GM18511 (cell line): ENCODE results near the gene CABS1.

Source experiments
- ATAC-seq: cut with Tn5 transposase; IDR thresholded peaks from one replicate; pipeline ENCODE4 v1.9.1; 2021; ENCODE audit warnings: mild to moderate bottlenecking, moderate library complexity; ENCODE audit not compliant: unreplicated experiment

CABS1 gene

DNA sequence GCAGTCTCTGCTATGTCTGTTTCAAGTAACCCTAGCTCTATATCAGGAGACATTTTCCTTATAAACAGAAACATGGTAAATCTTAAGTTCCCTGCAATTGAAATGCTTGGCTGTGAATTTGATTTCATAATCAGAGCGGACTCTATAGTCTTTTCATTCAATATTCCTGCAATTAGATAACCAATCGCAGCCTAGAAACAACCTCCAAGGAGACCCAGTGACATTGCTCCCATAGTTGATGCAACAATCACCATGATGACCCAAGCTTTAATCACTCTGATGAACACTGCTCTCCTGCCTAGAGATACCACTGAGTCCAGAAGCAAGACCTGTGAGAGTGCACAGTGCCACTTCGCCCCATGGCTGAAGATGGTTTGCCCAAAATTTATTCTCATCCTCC is at the start of gene CABS1:
Gene CABS1 (plus strand): TSS at position 301 of the 400 bp plus-strand sequence. CDS start 59 bp downstream, at position 360.
- ATAC-seq: no peak

DNA sequence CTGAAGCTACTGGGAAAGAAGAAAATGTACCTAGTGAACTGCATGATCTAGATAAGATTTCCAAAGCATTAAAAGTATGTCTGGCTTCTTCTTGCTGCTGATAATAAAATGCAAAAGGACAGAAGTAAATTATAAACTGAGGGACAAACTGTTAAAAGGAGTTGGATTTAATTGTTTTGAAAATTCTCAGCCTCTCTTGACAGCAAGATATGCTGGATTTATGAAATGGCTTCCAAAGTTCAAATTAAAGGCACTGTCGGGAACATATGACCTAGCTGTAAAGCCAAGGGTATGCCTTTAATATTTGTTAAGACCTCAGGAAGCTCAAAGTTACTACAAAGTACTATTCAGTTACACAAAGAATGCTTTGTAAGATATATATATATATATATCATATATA is 46.1 kb upstream of the CABS1 start:
- no peak for ATAC-seq

DNA sequence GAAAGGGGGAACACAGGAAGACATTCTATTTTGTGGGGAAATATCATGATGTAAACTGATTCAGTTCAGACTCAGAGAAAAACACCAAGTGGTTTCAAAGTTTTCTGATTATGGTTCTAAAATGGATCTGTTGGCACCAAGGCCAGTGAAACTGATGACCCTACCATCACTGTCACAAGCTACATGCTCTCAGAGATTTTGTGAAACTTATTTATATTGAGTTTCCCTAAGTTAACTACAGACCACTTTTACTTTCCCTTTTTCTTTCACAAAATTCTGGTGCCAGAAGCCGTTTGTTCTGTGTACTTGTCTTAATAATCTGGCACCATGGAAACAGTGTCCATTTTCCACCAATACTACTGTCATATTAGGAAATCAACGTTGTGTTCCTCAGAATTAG is 43.4 kb upstream of the CABS1 start:
- ATAC-seq: no peak

DNA sequence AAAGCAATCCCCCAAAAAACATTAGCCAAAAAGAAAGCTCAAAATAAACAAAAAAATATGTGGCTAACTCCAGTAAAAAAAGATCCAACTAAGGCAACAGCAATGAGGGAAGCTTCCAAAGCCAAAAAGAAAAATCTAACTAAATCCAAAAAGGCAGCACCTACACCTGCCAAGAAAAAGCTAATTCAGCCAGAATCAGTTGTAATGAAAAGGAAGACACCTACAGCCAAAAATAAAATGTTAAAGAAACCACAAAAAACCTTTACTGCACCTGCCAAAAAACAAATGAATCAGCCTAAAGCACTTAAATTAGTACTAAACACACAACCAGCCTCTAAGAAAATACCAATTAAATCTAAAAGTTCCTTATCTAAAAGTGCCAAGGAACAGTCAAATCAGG is 37.2 kb upstream of the CABS1 start:
- no peak for ATAC-seq

GRCh38 chr4:70298051-70298450 is 36.7 kb upstream of the CABS1 start:
- no peak for ATAC-seq

GRCh38 chr4:70299643-70300042 is 35.1 kb upstream of the CABS1 start:
- no peak for ATAC-seq

GRCh38 chr4:70300215-70300614 is 34.6 kb upstream of the CABS1 start:
- ATAC-seq: no peak

- ATAC-seq: no peak
These were observed 31.7 kb upstream of the CABS1 start for GRCh38 chr4:70303090-70303489.

DNA sequence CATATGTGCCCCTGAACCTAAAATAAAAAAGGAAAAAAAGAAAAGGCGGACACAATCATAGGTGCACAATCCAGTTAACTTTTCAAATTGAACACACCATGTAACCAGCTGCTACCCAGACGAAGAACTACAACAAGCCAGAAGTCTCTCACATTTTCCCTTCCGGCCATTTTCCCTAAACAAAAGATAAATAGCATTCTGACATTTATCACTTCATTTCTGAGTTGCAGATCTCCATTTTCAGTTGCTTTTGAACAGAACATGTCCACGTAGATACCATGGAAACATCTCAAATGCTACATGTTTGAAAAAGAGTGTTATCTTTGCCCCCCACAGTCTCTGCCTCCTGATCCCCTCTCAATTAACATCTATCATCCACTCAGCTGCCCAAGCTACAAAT is 29.2 kb upstream of the CABS1 start:
- ATAC-seq: no peak

- no peak for ATAC-seq
These were observed 28.7 kb upstream of the CABS1 start for GRCh38 chr4:70306076-70306475.

- ATAC-seq: no peak
These were observed 21.0 kb upstream of the CABS1 start for GRCh38 chr4:70313736-70314135.

DNA sequence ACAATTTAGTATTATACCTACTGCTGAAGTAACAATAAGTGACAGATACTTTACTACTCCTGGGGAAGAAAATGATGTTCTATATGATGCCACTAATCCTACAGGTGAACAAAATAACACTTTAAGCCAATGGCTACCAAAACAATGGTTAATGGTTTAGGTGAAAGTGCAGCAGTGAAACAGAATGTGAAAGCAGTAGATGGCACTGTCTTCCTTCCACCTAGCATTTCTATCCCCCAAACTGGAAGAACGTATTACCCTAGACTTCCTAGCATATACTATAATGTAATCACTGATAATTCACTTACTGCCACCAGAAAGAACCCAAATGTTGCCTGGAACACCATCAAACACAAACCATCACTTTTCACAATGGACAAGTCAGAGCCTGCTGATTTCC is 18.9 kb upstream of the CABS1 start:
- ATAC-seq: peak; percentile 71

- ATAC-seq: no peak
These were observed 8.7 kb upstream of the CABS1 start for GRCh38 chr4:70326052-70326451.

DNA sequence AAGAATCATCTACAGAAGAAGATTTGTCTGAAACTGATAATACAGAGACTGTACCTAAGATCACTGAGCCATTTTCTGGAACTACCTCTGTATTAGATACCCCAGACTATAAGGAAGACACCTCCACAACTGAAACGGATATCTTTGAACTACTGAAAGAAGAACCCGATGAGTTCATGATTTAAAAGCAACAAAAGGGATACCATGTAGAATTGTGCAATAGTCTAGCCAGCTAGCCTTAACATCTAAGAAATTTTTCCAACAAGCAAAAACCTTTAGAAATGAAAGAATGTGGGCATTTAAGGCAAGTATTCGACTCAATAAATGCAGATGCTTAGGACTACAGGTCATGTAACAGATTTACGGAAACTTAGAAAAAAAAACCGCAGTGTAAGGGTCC is 1.3 kb downstream of the CABS1 start:
- no peak for ATAC-seq

DNA sequence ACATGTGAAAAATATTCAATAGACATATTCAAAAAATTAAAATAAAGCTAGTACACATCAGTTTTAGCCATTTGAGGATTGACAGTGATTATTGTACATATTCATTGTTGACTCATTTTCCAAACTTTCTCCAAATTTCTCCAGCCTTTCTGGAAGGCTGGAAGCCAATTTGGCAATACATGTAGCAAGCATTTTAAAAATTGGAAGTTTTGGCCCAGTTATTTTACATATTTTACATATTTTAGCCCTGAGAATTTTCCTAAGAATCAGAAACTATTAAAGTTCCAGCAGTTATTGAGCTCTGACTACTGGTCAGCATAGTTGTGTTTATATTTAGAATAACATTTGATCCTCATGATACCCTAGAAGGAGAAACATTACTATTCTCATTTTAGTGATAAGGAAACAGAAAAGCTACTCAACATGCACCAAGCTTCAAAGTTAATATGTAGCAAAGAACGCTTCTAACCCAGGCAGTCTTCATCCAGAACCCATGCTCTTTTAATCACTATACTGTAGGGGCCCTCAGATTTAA is 3.2 kb downstream of the CABS1 start:
- no peak for ATAC-seq

- ATAC-seq: peak; percentile 77
These were observed 21.4 kb downstream of the CABS1 start for GRCh38 chr4:70356185-70356584.

GRCh38 chr4:70359115-70359661 is 24.4 kb downstream of the CABS1 start:
- ATAC-seq: no peak

- ATAC-seq: no peak
These were observed 25.7 kb downstream of the CABS1 start, which contains the start of gene SMR3A for GRCh38 chr4:70360460-70360859. Gene SMR3A, plus strand, starts transcription at chr4:70360760. Its CDS starts 1,356 bp downstream, at chr4:70362116.

DNA sequence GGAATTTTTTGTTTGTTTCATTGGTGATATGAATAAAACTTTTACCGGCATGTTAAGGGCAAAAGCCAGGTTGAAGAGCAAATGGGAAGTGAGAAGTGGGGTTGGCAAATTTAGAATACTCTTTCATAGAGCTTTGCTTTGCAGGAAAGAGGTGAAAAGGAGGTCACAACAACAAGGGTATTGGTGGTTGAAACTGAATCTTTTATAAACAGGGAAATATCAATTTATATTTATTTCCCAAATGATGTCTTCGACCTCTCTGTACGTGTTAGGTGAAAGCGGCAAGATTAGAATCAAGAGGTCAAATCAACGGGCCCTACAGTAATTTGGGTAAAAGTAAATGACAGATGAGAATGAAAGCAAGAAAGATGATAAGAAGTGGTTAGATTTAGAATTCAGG is 29.2 kb downstream of the CABS1 start:
- ATAC-seq: peak; percentile 54

DNA sequence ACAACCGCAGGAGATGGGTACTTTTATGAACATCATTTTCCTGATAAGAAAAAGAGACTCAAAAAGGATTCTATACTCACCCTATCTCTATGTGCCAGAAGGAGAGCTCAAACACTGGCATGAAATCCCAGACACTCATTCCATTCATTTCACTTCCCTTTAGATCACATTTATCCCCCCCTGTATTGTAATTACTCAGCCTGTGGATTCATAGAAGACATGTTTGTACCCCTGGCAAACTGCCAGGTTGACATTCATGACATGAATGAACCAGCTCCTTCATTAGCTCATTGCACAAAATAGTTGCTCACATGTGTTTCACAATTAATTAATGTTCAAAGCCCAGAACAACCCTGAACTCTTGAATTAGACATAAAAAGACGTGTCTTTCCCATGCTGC is 30.7 kb downstream of the CABS1 start:
- no peak for ATAC-seq

DNA sequence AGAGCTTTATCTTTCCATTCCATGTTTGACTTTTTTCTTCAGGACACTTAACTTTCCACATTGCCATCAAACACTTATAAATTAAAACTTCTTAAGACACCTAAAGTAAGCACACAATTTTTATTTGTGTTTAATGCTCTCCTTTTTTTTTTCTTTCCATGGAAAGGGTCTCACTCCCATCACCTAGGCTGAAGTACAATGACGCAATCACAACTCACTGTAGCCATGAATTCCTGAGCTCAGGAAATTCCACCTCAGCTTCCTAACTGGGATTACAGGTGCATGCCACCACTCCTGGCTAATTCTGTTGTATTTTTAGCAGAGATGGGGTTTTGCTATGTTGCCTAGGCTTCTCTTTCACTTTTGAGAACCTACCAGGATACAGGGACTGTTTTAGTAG is 33.0 kb downstream of the CABS1 start:
- no peak for ATAC-seq

DNA sequence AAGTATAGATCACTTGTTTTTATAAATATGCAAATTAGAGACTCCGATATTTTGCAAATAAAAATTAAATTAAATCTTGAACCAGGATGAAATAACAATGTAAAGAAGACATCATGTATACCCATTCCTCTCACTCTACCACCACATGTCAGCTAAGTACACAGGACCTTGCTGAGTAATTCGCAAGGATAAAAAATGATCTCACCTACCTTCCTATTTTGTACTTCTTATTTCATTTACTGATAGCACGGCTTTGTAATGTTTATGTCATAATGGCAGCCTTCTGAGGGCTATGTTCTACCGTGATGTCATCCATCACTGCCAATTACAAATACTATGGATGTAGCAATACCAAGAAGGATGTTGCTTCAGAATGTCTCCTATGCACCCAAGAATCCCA is 37.2 kb downstream of the CABS1 start:
- no peak for ATAC-seq

DNA sequence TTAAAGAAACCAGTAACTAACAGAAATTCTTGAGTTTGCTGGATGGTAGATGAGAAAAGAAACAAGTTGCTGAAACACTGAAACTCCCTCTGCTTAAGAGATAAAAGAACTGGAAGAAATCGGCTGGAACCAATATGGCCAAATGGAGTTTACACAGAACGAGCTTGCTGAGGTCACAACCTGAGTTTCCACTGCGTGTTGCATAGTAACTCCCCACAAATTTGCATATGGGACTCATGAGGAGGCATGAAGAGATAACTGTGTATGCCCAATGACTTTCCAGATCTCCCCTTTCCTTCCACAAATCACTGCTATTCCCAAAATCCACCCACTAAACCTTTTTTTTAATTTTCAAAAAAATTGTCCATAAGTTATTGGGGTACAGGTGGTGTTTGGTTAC is 38.0 kb downstream of the CABS1 start:
- ATAC-seq: no peak
